ENCODE results near the gene RTN4RL1. TPM values are rescaled to one million over a fixed set of nuclear protein-coding genes. Genes with fewer than 3 reads are reported as not detected.

The RTN4RL1 gene
- total and polyA plus RNA-seq, 2 of the 4 experiments (the other 2 are of a cell fraction), result under 0.01 to 0.03 TPM

DNA sequence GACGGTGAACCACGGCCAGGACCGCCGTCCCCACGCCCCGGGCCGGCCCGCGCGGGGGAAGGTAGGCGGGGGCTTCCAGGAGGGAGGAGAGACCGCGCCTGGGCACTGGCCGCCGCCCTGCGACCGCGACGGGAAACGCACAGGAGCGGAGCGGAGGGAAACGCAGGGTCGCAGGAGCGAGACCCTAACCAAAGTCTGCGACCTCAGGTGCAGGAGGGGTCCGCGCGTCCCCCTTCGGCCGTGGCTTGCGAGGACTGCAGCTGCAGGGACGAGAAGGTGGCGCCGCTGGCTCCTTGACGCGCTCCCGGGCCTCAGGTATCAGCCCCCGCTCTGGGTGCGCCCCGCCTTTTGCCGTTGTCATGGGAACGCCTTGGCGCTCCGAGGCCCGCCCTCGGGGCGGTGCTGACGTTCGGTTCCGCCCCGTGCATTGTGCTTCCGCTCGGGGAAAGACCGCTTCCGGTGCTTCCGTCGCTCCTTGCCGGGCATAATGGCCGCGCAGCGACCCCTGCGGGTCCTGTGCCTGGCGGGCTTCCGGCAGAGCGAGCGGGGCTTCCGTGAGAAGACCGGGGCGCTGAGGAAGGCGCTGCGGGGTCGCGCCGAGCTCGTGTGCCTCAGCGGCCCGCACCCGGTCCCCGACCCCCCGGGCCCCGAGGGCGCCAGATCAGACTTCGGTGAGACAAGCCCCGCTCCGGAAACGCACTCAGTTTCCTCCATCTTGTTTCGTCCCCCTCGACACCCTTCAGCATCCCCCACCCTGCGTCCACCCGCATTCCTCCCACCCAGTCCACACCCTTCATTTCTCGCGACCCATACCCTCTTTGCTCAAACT is 16.6 kb upstream of the RTN4RL1 start, which contains the start of gene OVCA2 (continued):
- TF ChIP-seq RAD21 (IDR thresholded peaks at IDR 0.05; ENCODE audit: low read length) (peak; percentile 58), CHD1 (IDR thresholded peaks at IDR 0.05; ENCODE audit: low read depth, low read length) (no peak), NFE2L2 (IDR thresholded peaks at IDR 0.05; ENCODE audit: low read depth, low read length) (no peak)

DNA sequence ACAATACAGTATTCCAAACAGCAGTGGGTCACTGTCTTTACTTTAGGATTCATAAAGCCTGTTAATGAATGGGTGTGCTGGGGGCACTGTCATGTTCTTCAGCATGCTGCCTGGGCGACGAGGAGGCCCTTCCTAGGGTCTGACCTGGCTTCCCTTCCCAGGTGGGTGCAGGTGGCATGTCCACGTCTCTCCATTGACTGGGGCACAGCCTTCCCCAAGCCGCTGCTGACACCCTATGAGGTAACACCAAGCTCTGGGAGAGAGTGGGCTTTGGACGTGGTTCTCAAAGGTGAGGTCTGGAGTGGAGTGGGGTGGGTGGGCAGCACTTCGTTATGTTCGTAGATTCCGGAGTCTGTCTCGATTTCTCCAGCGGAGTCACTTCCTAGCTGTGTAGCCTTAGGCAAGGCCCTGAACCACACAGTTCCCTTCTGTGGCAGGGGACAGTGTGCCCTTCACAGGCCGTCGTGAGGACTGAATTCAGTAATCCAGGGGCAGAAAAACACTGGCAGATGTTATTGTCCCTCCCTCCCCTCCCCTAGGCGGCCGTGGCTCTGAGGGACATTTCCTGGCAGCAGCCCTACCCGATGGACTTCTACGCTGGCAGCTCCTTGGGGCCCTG is 15.9 kb upstream of the RTN4RL1 start:
- H3K9me3 ChIP-seq (ENCODE audit: control insufficient read depth, insufficient read depth, low read length), result no peaks in the 10 kb centered on the region
- peak overlapping the region in 1 of 2 experiments; percentile 83; a peak in 2 of 4 replicates for H4K8ac ChIP-seq (ENCODE audit: low read depth in 2 of 2, low read length in 2 of 2)
- H2AK9ac ChIP-seq (replicated peaks; ENCODE audit: low read depth, low read length, poor library complexity), result peak overlapping the region; percentile 97
- 71% methylated on average over 8 of the region's 16 CpGs; no CpG with 5 or more reads in 1 of the 2 experiments for WGBS, 2 experiments (ENCODE audit: extremely low coverage in 2 of 2, insufficient read length in 1 of 2)
- ChIA-PET CTCF (no interaction called here), POLR2A (ENCODE audit: unreplicated experiment) (no interaction called here)
- H2BK20ac ChIP-seq (ENCODE audit: low read depth, low read length), result no peak overlapping the region
- H3K14ac ChIP-seq (replicated peaks; ENCODE audit: low read depth, low read length), result no peak overlapping the region
- intact Hi-C loops (cut with micrococcal nuclease) (loop anchor here (5.0 kb wide), 1 partner anchor 324 kb away; no protein-coding TSS in a partner anchor), dilution Hi-C loops (cut with HindIII; ENCODE audit: low sequenced_read_pairs, unreplicated experiment) (no loop called here), in situ Hi-C loops (cut with MboI; ENCODE audit: low sequenced_read_pairs) (loop anchor here (25.0 kb wide), 1 partner anchor 329 kb away; the partner anchor contains the start of genes TLCD2 and WDR81)
- H3K27ac ChIP-seq (ENCODE audit: insufficient read depth, low read length), result peak overlapping the region; percentile 4
- no peak overlapping the region; the same call in 1 of the 2 replicates for H4K5ac ChIP-seq (ENCODE audit: low read depth, low read length)
- H3K23ac ChIP-seq (ENCODE audit: low read depth, low read length), result no peak overlapping the region; the same call in 1 of the 2 replicates
- H2AFZ ChIP-seq (replicated peaks; ENCODE audit: low read length, poor library complexity), result peak overlapping the region; percentile 96
- peak overlapping the region; percentile 16; the same call in 1 of the 2 replicates for H2BK120ac ChIP-seq (ENCODE audit: low read depth, low read length)
- peaks cover 22% of the 10 kb centered on the region for H3K9me1 ChIP-seq (ENCODE audit: insufficient read depth, low read length)
- no peaks in the 10 kb centered on the region for H3K27me3 ChIP-seq (ENCODE audit: control insufficient read depth, insufficient read depth, low read length)
- peak overlapping the region; percentile 45; the same call in 1 of the 2 replicates for H3K4ac ChIP-seq (ENCODE audit: low read depth, low read length)
- peaks cover 22% of the 10 kb centered on the region for H3K4me1 ChIP-seq (ENCODE audit: control insufficient read depth, insufficient read depth, low read length)
- no TSS peak for BruUV-seq (replicated peaks)
- H3K18ac ChIP-seq (ENCODE audit: low read depth, low read length), result no peak overlapping the region
- peak overlapping the region; percentile 91 for H3K4me2 ChIP-seq (ENCODE audit: low read depth, low read length)
- H3K36me3 ChIP-seq (ENCODE audit: control insufficient read depth, insufficient read depth, low read length), result peaks cover 45% of the 10 kb centered on the region
- no peak overlapping the region for H3K56ac ChIP-seq (ENCODE audit: extremely low read depth, insufficient read depth, low read length)
- DNase-seq (no peak), ATAC-seq (ENCODE audit: low read depth) (no peak)
- peak overlapping the region; percentile 74; the same call in 1 of the 2 replicates for H3K4me3 ChIP-seq (ENCODE audit: insufficient read depth, low read depth, low read length)
- H2BK15ac ChIP-seq (ENCODE audit: low read depth, low read length), result no peak overlapping the region
- H4K91ac ChIP-seq (ENCODE audit: insufficient read depth, low read depth, low read length), result peak overlapping the region; percentile 23; the same call in 1 of the 2 replicates
- no peak overlapping the region for H2BK5ac ChIP-seq (ENCODE audit: low read depth, low read length, poor library complexity, severe bottlenecking)
- peaks cover 11% of the 10 kb centered on the region; the same call in 1 of the 2 replicates for H4K20me1 ChIP-seq (ENCODE audit: insufficient read depth, low read length)
- H3K79me1 ChIP-seq (ENCODE audit: low read depth in 1 of 2, low read length in 2 of 2), result peaks cover 22 to 40% of the 10 kb centered on the region in 2 experiments
- H2AK5ac ChIP-seq (ENCODE audit: low read depth, low read length), result no peak overlapping the region
- no peak overlapping the region for H3K9ac ChIP-seq (ENCODE audit: low read depth, low read length)
- TF ChIP-seq NFE2L2 (IDR thresholded peaks at IDR 0.05; ENCODE audit: low read depth, low read length), result no peak
- TF ChIP-seq, protein P1, sequence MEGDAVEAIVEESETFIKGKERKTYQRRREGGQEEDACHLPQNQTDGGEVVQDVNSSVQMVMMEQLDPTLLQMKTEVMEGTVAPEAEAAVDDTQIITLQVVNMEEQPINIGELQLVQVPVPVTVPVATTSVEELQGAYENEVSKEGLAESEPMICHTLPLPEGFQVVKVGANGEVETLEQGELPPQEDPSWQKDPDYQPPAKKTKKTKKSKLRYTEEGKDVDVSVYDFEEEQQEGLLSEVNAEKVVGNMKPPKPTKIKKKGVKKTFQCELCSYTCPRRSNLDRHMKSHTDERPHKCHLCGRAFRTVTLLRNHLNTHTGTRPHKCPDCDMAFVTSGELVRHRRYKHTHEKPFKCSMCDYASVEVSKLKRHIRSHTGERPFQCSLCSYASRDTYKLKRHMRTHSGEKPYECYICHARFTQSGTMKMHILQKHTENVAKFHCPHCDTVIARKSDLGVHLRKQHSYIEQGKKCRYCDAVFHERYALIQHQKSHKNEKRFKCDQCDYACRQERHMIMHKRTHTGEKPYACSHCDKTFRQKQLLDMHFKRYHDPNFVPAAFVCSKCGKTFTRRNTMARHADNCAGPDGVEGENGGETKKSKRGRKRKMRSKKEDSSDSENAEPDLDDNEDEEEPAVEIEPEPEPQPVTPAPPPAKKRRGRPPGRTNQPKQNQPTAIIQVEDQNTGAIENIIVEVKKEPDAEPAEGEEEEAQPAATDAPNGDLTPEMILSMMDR (conservative IDR thresholded peaks at IDR 0.05; ENCODE audit: low read depth, low read length), result no peak
- no peak for TF ChIP-seq RFX5 (IDR thresholded peaks at IDR 0.05; ENCODE audit: low read depth, low read length)
- no peak for TF ChIP-seq FOS (IDR thresholded peaks at IDR 0.05; ENCODE audit: low read depth, low read length)
- TF ChIP-seq CHD1 (IDR thresholded peaks at IDR 0.05; ENCODE audit: low read depth, low read length), result no peak
- no peak for TF ChIP-seq CEBPB (IDR thresholded peaks at IDR 0.05; ENCODE audit: low read depth, low read length)
- TF ChIP-seq, protein P2, sequence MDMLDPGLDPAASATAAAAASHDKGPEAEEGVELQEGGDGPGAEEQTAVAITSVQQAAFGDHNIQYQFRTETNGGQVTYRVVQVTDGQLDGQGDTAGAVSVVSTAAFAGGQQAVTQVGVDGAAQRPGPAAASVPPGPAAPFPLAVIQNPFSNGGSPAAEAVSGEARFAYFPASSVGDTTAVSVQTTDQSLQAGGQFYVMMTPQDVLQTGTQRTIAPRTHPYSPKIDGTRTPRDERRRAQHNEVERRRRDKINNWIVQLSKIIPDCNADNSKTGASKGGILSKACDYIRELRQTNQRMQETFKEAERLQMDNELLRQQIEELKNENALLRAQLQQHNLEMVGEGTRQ (IDR thresholded peaks at IDR 0.05; ENCODE audit: low read depth, low read length), result no peak
- TF ChIP-seq SMC3 (IDR thresholded peaks at IDR 0.05; ENCODE audit: low read depth, low read length), result no peak
- TF ChIP-seq MAFK (IDR thresholded peaks at IDR 0.05; ENCODE audit: low read depth, low read length), result no peak
- TF ChIP-seq BHLHE40 (IDR thresholded peaks at IDR 0.05; ENCODE audit: low read depth, low read length), result no peak
- no peak for TF ChIP-seq POLR2A (IDR thresholded peaks at IDR 0.05; ENCODE audit: low read depth, low read length)
